GM08714 (cell line): Measurements from ENCODE around the gene SPDYE2B.
"Not testable (repeated sequence)": the region's sequence is repeated elsewhere in the genome, so short reads cannot be mapped to it uniquely, and the experiment has no call there.

Experiments
- H3K4me3 ChIP-seq: fragments of 200-500 bp; sonication (Bioruptor generic); 2 replicates; pipeline ENCODE4 v1.5.1; 2014; ENCODE audit warnings: mild to moderate bottlenecking, low read length, inconsistent platforms

The SPDYE2B gene, protein sequence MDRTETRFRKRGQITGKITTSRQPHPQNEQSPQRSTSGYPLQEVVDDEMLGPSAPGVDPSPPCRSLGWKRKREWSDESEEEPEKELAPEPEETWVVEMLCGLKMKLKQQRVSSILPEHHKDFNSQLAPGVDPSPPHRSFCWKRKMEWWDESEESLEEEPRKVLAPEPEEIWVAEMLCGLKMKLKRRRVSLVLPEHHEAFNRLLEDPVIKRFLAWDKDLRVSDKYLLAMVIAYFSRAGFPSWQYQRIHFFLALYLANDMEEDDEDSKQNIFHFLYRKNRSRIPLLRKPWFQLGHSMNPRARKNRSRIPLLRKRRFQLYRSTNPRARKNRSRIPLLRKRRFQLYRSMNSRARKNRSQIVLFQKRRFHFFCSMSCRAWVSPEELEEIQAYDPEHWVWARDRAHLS

DNA sequence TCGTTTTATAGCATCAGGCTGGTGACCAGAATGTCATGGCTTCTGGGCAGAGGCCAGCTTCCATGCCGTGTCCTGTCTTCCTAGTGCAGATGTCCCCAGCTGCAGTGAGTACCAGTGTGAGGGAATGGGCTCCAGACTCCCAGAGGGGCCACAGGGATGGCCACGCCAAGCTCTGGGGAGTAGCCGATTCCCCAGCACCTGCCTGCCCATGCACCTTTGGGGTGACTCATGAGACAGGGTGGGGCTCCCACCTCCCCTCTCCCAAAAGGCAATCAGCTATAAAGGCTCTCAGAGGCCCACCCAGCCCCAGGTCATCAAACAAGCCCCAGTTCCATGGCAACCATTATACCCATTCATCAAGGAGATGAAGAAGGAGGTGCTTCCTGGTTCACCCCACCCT is at the start of gene SPDYE2B:
TSS of gene SPDYE2B (plus strand) at position 396 of the 400 bp plus-strand sequence. CDS start 2,030 bp downstream, outside the sequence.
- not testable (repeated sequence) for H3K4me3 ChIP-seq

DNA sequence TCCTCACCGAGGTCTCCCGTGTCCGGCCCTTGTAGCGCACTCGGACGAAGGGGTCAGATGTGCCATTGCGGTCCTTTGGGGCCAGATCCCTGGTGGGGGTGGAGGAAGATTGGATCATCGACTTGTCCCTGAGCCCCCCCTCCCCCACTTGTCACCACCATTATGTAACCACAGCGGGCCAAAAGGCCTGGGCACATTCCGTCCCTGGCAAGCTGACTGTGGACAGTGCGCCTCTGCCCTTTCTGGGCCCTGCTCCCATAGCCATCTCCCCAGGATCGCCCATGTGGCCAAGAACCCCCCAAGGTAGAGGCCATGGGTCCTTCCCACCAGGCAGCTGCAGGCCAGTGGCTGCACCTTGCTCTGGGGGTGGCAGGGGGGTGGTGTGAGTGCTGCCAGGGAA is 47.8 kb upstream of the SPDYE2B start:
- H3K4me3 ChIP-seq, result not testable (repeated sequence)

DNA sequence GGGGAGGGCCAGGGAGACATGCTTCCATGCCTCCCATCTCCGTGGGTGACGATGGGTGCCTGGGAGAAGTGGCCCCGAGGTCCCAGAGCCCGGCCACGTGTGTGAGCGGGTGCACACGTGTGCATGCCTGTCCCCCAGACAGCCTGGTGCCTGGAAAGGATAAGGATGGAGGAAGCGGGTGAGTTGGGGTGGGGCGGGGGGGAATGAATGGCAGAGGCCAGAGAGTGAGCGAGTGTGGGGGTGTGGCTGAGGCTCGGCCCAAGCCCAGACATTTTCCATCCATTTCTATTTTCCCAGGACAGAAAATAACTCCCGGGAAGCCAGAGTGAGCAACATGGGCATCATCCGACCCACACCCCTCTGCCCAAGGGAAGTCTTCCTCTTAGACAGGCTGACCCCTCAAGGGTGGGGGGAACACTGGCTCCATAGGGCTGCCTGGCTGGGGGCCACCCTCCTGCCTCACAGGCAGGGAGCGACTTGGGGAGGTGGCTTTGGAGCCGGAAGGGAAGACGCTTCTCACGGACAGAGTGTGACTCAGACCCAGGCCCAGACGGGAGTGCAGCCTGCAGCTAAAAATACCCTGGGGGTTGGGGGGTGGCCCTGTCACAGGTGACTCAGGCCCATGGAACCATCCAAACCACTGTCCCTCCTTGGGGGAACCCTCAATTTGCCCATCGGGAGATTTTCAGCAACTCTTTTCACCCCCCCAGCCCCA is 45.5 kb upstream of the SPDYE2B start:
- H3K4me3 ChIP-seq, result not testable (repeated sequence)

DNA sequence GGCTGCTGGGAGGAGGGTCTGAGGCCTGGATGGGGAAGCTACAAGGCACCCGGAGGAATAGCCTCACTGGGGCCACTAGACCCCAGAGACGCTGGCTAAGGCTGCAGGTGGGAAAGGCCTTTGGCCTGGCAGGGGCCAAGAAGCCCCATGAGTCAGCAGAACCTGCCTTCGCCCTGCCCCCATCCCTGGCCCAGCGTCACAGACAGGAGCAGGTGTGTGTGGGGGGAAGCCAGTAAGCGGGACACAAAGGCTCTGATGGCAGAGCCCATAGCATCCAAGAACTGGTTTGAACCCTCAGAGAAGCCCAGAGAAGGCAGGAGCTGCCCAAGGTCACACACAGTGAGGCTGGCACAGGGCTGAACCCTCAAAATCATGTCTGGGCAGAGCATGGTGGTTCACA is 43.3 kb upstream of the SPDYE2B start:
- H3K4me3 ChIP-seq, result not testable (repeated sequence)

DNA sequence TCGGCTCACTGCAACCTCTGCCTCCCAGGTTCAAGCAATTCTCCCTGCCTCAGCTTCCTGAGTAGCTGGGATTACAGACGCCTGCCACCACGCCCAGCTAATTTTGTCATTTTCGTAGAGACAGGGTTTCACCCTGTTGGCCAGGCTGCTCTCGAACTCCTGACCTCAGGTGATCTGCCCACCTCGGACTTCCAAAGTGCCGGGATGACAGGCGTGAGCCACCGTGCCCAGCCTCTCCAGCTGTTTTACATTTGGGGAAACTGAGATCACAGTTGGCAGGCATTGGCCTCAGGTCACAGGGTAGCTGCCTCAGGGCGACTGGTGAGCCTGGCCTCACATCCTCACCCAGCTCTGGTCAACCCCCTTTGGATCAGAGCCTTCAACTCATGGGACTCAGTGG is 40.4 kb upstream of the SPDYE2B start:
- H3K4me3 ChIP-seq, result not testable (repeated sequence)

DNA sequence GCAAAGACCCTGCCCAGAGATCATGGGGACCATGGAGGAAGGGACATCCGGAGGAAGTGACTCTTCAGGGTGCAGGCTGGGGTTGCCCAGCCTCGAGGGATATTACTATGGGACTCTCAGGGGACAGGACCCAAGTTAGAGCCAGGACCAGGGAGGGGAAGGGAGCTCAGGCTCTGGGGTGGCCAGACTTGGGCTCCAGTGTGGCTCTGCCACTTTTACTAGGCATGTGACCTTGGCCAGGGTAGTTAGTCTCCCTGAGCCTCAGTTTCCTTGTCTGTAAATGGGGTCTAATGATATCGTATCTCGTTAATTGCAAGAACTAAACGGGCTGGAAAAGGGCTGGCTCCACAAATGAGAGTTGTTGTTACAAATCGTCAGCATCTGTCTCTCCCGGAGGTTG is 39.7 kb upstream of the SPDYE2B start:
- H3K4me3 ChIP-seq, result not testable (repeated sequence)

DNA sequence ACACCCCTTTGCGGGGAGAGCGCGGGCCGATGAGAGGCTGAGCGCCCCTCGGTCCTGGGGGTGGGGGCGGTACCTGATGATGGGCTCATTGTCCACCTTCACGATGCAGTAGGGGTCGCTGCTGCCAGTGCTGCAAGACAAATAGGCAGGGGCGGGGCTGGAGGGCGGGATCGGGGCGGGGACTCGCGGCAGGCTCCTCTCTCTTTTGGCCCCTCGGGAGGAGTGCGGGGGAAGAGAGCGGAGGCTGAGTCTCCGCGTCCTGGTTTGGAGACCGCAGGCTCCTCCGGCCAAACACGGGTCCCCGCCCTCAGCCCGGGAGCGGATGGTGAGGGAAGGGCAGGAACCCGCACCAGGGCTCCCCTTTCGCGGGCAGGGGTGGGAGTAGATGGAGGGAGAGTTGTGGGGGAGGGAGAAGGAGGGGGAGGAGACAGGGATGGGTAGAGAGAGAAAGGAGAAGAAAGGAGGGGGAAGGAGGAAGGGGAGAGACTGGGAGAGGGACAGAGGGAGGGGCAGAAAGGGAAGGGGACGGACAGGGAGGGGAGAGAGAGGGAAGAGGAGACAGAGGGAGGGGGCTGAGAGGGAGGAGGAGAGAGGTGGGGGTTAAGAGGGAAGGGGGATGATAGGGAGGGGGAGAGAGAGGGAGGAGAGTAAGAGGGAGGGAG is 39.0 kb upstream of the SPDYE2B start:
- H3K4me3 ChIP-seq, result not testable (repeated sequence)

DNA sequence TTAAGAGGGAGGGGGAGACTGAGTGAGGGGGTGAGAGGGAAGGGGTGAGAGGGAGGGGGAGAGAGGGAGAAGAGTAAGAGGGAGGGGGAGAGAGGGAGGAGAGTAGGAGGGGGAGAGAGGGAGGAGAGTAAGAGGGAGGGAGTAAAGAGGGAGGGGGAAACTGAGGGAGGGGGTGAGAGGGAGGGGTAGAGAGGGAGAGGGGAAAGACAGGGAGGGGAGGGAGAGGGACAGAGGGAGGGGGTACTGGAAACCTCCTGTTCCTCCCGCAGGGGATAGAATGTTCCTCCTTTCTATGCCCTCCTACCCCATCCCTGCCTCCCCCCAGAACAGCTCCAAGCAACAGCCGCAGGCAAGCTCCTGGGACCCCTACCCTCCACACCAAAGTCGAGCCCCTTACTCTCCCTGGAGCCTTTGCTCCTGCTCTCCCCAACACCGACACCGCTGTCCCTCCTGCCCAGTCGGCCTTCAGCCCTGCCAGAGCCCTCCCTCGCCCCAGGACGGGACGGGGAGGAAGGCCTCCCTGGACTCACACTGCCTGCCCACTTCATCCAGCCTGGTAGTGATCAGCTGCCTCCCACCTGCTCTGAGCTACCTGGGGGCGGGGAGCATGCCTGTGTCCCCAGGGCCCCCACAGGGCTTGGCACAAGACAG is 38.3 kb upstream of the SPDYE2B start:
- H3K4me3 ChIP-seq, result not testable (repeated sequence)

DNA sequence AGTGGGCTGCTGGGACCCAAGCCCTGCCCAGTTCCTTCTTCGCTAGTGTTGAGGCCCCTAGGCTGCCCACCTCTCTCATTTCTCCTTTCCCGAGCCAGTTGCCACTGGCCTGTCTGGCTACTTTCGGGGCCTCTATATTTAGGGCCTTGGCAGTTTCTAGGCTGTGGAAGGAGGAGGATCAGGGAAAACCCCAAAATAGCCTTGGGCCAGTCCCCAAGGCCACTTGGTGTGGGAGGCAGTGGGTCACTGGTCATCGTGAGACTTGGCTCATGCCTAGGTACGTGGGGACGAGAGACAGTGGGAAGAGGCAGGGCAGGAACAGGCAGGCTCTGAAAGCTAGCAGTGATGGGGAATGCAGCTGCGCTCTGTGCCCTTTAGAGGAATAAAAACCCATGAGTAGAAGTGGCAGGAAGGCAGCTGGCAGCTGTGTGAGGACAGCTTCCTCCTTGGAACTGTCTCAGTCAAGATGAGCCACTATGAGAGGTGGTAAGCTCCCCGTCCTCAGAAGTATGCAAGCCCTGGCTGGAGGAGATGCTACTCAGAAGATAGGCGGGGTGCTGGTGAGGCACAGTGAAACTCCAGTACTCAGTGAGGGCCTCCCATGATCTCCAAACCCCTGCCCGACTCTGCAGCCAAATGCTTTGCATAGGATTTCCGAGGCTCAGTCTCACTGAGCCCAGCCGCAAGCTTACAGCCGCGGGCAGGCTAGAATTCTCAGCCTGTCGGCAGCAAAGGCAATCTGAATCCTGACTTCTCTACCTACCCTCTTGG is 36.4 kb upstream of the SPDYE2B start:
- H3K4me3 ChIP-seq, result not testable (repeated sequence)

DNA sequence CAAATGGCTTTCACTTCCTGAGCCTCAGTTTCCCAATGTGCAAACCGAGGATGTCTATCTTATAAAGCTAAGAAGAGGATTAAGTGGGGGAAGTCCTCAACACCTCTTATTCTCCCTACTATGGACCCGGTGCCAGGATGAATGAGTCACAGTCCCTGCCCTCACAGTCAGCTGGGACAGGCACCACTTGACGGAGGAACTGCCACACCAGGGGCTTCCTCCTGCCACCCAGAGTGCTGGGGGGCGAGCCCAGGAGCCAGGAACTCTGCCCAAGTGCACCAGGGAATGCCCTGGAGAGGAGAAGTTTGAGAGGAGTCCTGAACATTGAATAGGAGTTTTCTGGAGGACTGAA is 35.8 kb upstream of the SPDYE2B start:
- not testable (repeated sequence) for H3K4me3 ChIP-seq

DNA sequence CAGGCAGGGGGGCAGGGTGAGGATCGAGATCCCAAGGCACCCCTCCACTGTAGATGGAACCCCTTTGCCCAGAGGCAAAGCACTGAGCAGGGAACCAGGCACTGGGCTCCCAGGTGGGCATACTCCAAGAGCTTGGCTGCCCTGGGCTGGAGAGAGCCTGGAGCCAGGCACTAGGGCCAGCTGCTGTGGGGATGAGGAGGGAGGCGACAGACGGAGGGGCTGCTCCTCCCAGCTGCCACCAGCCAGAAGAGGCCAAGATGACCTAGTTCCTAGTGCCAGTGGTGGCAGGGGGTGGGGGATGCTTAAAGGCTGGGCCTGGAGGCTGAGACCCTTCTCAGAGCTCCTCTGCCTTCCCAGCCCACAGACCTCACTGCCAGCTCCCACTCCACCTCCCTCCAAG is 35.2 kb upstream of the SPDYE2B start:
- not testable (repeated sequence) for H3K4me3 ChIP-seq

DNA sequence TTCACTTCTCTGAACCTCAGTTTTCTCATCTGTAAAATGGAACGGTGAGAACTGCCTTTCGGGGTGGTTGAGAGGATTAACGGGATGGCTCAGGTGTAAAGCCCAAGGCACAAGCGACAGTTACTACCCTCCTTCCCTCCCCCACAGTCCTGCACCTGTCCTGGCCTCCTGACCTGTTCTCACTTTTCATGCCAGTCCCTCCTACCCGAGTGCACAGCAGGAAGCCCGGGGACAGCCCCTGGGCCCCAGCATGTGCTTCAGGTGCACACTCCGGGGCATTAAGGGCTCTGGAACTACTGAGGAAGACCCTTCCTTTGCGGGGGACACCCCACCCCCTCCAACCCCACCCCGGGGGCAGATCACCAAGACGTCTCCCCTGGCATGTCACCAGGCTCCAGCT is 34.2 kb upstream of the SPDYE2B start:
- H3K4me3 ChIP-seq, result not testable (repeated sequence)

DNA sequence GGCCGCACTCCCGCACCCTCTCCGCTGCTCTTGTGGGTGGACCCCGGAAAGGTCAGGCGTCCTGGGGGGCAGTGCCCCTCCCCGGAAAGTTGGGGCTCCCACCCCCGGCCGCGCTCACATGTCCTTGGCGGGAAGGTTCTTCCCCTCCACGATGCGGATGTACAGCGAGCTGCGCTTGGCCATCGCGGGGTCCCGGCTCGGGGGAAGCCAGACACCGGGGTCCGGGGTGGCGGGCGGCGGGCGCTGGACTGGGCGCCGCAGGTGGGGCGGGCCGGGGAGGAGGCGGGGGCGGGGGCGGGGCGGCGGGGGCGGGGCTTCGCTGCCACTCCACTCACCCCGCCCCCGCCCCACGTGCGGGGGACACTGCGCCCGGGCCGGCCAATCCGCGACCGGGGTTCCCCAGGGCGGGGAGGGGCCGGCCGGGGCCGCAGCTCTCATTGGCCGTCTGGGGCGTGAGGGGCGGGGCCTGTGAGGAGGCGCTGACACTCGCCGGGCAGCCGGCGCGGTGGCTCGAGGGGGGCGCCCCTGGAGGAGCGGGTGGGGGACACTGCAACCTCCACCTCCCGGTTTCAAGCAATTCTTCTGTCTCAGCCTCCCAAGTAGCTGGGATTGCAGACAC is 33.5 kb upstream of the SPDYE2B start, which contains the start of gene RASA4:
TSS of gene RASA4 (minus strand) at position 250 of the 619 bp plus-strand sequence. CDS start at position 183, 67 bp downstream.
- peak within 1 kb of the TSS; percentile 57; the same call in 1 of the 2 replicates for H3K4me3 ChIP-seq

DNA sequence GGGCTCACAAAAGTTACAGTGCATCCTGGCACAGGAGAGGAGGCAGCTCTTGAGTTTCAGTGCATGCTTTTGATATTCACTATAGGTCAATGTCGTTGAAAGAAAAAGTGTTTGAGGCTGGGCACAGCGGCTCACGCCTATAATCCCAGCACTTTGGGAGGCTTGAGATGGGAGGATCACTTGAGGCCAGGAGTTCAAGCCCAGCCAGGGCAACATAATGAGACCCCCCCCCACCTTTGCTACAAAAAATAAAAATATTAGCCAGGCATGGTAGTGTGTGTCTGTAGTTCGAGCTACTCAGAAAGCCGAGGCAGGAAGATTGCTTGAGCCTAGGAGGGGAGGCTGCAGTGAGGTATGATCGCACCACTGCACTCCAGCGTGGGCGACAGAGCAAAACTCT is 32.0 kb upstream of the SPDYE2B start:
- not testable (repeated sequence) for H3K4me3 ChIP-seq

DNA sequence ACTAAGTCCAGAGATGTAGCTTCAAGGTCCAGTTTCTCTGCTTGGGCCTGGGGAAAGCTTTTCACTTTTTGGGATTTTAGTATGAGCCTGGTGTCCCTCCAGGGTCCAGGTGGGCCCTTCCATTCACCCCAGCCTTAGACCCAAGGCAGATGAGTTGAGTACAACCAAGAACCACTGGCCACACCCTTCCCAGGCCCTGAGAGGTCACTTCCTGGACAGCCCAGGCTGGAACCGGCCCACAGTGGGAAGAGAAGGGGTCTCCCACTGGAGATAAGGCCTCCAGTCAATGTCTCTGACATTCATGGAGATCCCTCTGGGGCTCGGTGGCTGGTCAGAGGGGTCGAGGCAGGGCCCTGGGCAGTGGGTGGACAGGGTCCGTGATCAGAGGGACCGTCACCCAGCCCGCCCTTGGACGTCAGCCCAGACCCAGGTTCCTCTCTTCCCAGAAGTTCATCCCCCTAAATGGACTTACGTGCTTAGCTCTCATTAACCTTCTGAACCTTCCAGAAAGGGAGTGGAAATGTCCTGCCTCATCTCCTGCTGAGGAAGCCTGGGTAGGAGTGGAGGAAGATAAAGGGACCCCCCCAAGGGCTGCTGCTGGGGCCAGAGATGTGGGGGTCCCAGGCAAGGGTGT is 22.7 kb upstream of the SPDYE2B start:
- not testable (repeated sequence) for H3K4me3 ChIP-seq

DNA sequence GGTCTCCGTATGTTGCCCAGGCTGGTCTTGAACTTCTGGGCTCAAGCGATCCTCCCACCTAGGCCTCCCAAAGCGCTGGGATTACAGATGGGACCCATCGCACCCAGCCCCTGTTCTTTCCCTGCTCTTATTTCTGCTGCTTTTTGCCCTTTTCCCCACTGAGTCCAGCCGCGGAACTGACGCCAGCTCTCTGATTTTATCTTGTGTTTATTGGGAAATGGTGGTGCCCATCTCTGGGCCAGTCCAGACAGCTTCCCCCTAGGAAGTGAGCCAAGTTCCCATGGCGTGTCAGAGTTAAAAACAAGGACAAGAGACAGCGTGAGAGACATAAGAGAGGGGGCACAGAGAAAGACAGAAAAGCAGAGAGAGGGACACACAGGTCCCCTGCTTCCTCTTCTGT is 19.5 kb upstream of the SPDYE2B start:
- not testable (repeated sequence) for H3K4me3 ChIP-seq

DNA sequence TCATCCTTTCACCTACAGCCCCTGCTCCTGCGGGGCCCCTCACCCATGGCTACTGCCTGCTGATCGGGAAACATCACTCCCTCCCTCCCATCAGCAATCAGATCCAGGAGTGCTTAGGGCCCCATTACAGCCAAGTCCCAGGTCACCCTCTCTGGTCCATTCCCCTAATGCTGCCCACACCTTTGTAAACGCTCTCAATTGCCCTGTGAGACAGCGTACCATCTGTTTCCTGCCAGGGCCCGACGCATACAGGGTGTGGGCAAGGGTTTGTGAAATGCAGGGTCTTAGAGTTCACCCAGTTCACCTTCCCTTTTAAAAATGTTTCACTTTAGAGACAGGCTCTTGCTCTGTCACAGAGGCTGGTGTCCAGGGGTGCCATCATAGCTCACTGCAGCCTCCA is 15.8 kb upstream of the SPDYE2B start:
- not testable (repeated sequence) for H3K4me3 ChIP-seq

DNA sequence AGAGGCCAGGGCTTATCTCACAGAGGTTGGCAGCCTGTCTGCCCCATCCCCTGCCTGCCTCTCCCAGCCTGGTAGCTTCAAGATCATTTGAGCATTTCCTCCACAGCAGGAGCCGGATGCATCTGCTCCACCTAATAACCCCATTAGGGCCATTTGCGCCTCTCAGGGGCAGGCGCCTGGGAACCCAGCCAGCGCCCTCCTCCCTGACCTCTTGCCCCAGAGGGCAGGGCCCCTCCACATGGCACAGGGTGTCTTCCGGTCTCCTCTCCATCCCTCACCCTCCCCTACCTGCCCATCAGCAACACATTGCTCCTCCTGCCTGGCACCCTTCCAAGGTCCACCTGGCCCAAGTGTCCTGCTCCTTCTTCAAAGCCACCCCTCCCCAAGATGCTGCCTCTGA is 14.8 kb upstream of the SPDYE2B start:
- not testable (repeated sequence) for H3K4me3 ChIP-seq

DNA sequence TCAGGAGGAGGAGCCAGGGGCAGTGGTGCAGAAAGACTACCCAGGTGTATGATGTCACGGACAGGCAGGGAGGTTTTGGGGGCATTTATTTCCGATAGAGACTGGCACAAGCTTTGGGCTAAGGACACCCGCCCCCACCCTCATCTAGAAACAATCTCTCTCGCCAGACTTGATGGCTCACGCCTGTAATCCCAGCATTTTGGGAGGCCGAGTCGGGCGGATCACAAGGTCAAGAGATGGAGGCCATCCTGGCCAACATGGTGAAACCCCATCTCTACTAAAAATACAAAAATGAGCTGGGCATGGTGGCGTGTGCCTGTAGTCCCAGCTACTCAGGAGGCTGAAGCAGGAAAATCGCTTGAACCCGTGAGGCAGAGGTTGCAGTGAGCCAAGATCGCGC is 13.2 kb upstream of the SPDYE2B start:
- H3K4me3 ChIP-seq, result not testable (repeated sequence)

DNA sequence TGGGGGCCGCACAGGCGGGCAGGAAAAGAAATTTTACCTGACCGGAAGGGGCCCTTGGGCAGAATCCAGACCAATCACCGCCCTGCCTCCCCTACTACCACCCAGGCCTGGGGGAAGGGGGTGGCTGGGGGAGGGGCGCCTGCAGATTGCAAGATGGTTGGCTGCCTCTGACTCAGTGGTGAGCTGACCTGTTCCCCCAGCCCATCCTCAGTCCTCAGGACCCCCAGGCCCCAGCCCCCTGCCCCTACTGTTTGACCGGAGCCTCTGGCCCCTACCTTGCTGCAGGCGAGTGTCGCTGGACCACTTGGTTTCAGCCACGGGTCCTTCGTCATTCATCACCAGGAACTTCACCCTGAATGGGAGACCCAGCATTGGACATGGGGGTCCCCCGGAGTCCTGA is 11.3 kb upstream of the SPDYE2B start:
- not testable (repeated sequence) for H3K4me3 ChIP-seq
